ENCODE data around the gene FOXRED1. TPM values are rescaled to one million over a fixed set of nuclear protein-coding genes. Genes with fewer than 3 reads are reported as not detected.

The FOXRED1 gene
- total and polyA plus RNA-seq, 9 of the 15 experiments (the other 6 are each of a cell fraction or from before 2014, with no cell fraction given): 14.1 to 94.4 (median 53.1) TPM

DNA sequence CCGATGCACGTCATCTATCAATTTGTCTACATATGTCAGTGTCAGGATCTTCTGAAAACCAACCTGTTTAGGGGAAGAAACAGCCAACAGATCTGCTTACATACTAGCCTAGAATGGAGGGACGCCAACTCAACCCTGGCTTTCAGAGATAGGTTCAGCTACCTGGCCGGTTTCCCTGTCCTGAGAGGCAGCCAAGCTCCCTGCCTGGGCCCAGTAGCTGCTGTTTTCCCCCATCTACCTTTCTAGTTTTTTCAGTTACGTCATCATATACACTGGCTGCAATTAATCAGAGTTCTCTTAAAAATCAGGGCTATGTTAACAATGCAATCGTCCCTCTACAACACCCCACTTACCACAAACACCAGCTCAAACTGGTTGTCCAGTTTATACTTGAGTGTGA, 1.3 kb upstream of the FOXRED1 start:
- Histone ChIP-seq H3K4me1 (replicated peaks in 1 of 2; ENCODE audit: control insufficient read depth in 2 of 2, insufficient read depth in 2 of 2, low read length in 2 of 2) (peaks cover 4 to 11% of the 10 kb centered on the region in 2 experiments; a peak in 3 of 5 replicates), H3K9me3 (replicated peaks; ENCODE audit: control insufficient read depth, insufficient read depth, low read depth, low read length) (no peaks in the 10 kb centered on the region), H2AFZ (ENCODE audit: low read depth, low read length) (no peak overlapping the region), H3K27ac (ENCODE audit: extremely low read depth, low read depth, low read length) (peak overlapping the region; percentile 96), H4K20me1 (replicated peaks; ENCODE audit: control insufficient read depth, insufficient read depth, low read length) (no peaks in the 10 kb centered on the region), H3K79me2 (ENCODE audit: control insufficient read depth, insufficient read depth, low read length) (peaks cover 51% of the 10 kb centered on the region), H3K4me3 (peak overlapping the region; percentile 93), H3K36me3 (ENCODE audit: control insufficient read depth, insufficient read depth, low read length) (peaks cover 77% of the 10 kb centered on the region), H3K4me2 (ENCODE audit: insufficient read depth, low read length) (peak overlapping the region; percentile 97), H3K9ac (ENCODE audit: insufficient read depth in 1 of 2, low read depth in 2 of 2, low read length in 2 of 2) (peak overlapping the region; percentile 97 to 99), H3K9me1 (ENCODE audit: control insufficient read depth, insufficient read depth, low read length) (no peaks in the 10 kb centered on the region), H3K27me3 (ENCODE audit: control insufficient read depth in 2 of 2, insufficient read depth in 2 of 2, low read length in 2 of 2) (no peaks in the 10 kb centered on the region; a peak in 1 of 5 replicates)
- FAIRE-seq (no peak), DNase-seq (ENCODE audit: extremely low read depth in 1 of 4, low spot score in 3 of 4) (peak in 1 of 4 experiments; percentile 20), ATAC-seq (no peak)
- in situ Hi-C loops (cut with MboI): no loop called here
- ChIA-PET POLR2A (interaction anchor here (0.7 to 2.5 kb wide), 4 partner anchors 8 to 94 kb away, joined by 3 to 14 read pairs (median 9); no protein-coding TSS in a partner anchor), CTCF (ENCODE audit: low intra/inter-chr PET ratio) (no interaction called here)
- BruUV-seq (replicated peaks): TSS peak; percentile 56
- intact Hi-C loops (cut with micrococcal nuclease): loop anchor here (2.0 kb wide), 1 partner anchor 57 kb away; the partner anchor contains the start of genes FAM118B and RPUSD4
- 36% methylated on average over 6 of the region's 6 CpGs for WGBS (ENCODE audit: insufficient coverage, low coverage, missing lambda C conversion rate)
- no peak for TF ChIP-seq GABPB2 (CRISPR knock-in tag; conservative IDR thresholded peaks at IDR 0.05)
- TF ChIP-seq NR2C2 (CRISPR knock-in tag; IDR thresholded peaks at IDR 0.05): no peak
- no peak for TF ChIP-seq NR2C2 (tag; IDR thresholded peaks at IDR 0.05)
- no peak for TF ChIP-seq FOXJ2 (tag; IDR thresholded peaks at IDR 0.05)
- TF ChIP-seq, protein P1, sequence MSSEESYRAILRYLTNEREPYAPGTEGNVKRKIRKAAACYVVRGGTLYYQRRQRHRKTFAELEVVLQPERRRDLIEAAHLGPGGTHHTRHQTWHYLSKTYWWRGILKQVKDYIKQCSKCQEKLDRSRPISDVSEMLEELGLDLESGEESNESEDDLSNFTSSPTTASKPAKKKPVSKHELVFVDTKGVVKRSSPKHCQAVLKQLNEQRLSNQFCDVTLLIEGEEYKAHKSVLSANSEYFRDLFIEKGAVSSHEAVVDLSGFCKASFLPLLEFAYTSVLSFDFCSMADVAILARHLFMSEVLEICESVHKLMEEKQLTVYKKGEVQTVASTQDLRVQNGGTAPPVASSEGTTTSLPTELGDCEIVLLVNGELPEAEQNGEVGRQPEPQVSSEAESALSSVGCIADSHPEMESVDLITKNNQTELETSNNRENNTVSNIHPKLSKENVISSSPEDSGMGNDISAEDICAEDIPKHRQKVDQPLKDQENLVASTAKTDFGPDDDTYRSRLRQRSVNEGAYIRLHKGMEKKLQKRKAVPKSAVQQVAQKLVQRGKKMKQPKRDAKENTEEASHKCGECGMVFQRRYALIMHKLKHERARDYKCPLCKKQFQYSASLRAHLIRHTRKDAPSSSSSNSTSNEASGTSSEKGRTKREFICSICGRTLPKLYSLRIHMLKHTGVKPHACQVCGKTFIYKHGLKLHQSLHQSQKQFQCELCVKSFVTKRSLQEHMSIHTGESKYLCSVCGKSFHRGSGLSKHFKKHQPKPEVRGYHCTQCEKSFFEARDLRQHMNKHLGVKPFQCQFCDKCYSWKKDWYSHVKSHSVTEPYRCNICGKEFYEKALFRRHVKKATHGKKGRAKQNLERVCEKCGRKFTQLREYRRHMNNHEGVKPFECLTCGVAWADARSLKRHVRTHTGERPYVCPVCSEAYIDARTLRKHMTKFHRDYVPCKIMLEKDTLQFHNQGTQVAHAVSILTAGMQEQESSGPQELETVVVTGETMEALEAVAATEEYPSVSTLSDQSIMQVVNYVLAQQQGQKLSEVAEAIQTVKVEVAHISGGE (CRISPR knock-in tag; IDR thresholded peaks at IDR 0.05): no peak
- TF ChIP-seq, protein P2, sequence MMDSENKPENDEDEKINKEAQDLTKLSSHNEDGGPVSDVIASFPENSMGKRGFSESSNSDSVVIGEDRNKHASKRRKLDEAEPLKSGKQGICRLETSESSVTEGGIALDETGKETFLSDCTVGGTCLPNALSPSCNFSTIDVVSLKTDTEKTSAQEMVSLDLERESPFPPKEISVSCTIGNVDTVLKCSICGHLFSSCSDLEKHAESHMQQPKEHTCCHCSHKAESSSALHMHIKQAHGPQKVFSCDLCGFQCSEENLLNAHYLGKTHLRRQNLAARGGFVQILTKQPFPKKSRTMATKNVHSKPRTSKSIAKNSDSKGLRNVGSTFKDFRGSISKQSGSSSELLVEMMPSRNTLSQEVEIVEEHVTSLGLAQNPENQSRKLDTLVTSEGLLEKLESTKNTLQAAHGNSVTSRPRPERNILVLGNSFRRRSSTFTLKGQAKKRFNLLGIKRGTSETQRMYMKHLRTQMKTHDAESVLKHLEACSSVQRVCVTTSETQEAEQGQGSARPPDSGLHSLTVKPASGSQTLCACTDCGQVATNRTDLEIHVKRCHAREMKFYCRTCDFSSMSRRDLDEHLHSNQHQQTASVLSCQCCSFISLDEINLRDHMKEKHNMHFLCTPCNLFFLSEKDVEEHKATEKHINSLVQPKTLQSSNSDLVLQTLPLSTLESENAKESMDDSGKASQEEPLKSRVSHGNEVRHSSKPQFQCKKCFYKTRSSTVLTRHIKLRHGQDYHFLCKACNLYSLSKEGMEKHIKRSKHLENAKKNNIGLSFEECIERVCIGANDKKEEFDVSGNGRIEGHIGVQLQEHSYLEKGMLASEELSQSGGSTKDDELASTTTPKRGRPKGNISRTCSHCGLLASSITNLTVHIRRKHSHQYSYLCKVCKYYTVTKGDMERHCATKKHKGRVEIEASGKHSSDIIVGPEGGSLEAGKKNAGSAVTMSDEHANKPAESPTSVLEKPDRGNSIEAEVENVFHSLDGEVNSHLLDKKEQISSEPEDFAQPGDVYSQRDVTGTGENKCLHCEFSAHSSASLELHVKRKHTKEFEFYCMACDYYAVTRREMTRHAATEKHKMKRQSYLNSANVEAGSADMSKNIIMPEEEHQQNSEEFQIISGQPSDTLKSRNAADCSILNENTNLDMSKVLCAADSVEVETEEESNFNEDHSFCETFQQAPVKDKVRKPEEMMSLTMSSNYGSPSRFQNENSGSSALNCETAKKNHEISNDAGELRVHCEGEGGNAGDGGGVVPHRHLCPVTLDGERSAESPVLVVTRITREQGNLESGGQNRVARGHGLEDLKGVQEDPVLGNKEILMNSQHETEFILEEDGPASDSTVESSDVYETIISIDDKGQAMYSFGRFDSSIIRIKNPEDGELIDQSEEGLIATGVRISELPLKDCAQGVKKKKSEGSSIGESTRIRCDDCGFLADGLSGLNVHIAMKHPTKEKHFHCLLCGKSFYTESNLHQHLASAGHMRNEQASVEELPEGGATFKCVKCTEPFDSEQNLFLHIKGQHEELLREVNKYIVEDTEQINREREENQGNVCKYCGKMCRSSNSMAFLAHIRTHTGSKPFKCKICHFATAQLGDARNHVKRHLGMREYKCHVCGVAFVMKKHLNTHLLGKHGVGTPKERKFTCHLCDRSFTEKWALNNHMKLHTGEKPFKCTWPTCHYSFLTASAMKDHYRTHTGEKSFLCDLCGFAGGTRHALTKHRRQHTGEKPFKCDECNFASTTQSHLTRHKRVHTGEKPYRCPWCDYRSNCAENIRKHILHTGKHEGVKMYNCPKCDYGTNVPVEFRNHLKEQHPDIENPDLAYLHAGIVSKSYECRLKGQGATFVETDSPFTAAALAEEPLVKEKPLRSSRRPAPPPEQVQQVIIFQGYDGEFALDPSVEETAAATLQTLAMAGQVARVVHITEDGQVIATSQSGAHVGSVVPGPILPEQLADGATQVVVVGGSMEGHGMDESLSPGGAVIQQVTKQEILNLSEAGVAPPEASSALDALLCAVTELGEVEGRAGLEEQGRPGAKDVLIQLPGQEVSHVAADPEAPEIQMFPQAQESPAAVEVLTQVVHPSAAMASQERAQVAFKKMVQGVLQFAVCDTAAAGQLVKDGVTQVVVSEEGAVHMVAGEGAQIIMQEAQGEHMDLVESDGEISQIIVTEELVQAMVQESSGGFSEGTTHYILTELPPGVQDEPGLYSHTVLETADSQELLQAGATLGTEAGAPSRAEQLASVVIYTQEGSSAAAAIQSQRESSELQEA (IDR thresholded peaks at IDR 0.05; ENCODE audit: low read depth): no peak

Data from K562 (cell line).